ENCODE data around the gene NME7. TPM values are rescaled to one million over a fixed set of nuclear protein-coding genes. Genes with fewer than 3 reads are reported as not detected.
"Not testable (repeated sequence)": the region's sequence is repeated elsewhere in the genome, so short reads cannot be mapped to it uniquely, and the experiment has no call there.

The NME7 gene
- polyA plus RNA-seq, 1 of the 3 experiments (the other 2 are of a cell fraction): 13.7 TPM

DNA sequence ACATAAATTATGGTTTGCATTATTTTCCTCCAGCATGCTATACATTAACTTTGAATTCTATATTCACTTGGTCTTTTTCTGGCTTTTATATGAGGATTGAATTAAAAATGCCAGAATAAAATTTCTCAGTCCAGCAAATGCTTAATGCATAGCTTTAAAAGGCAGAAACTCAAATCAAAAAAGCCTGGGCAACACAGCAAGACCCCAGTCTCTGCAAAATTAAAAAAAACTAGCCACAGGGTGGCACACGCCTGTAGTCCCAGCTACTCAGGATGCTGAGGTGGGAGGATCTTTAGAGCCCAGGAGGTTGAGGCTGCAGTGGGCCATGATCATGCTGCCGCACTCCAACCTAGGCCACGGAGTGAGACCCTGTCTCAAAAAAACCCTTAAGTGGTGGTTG is 241.3 kb downstream of the NME7 start:
- H3K9me2 ChIP-seq: no peaks in the 10 kb centered on the region
- H3K27me3 ChIP-seq (ENCODE audit: insufficient read depth): no peaks in the 10 kb centered on the region
- 94% methylated on average over 3 of the region's 3 CpGs for WGBS (ENCODE audit: low lambda C conversion rate)
- peaks cover 52 to 90% of the 10 kb centered on the region in 2 experiments for H3K36me3 ChIP-seq (replicated peaks in 1 of 2; ENCODE audit: control insufficient read depth in 1 of 2, insufficient read depth in 2 of 2, low read length in 1 of 2)
- ChIA-PET CTCF (interaction anchor here (1.4 kb wide), 1 partner anchor 68 kb away, joined by 3 read pairs; no protein-coding TSS in a partner anchor), POLR2A (no interaction called here)
- no peaks in the 10 kb centered on the region for H4K20me1 ChIP-seq (ENCODE audit: insufficient read depth)
- H3K27ac ChIP-seq (ENCODE audit: low read depth in 2 of 2, low read length in 1 of 2): no peak overlapping the region
- H3K4me3 ChIP-seq (ENCODE audit: low read depth in 2 of 2, low read length in 1 of 2): no peak overlapping the region
- no peak overlapping the region for H3K4me2 ChIP-seq
- no peak overlapping the region for H2AFZ ChIP-seq (ENCODE audit: low read depth)
- no peak for DNase-seq
- peaks cover 9% of the 10 kb centered on the region for H3F3A ChIP-seq (replicated peaks; ENCODE audit: insufficient read depth)
- H3K9ac ChIP-seq: no peak overlapping the region
- TF ChIP-seq MEF2A (IDR thresholded peaks at IDR 0.05; ENCODE audit: borderline replicate concordance, low read depth) (no peak), CHD2 (IDR thresholded peaks at IDR 0.05; ENCODE audit: low read length, partially characterized antibody) (no peak), RFX5 (IDR thresholded peaks at IDR 0.05; ENCODE audit: low read length) (no peak), RAD21 (IDR thresholded peaks at IDR 0.05; ENCODE audit: low read length) (no peak), JUND (IDR thresholded peaks at IDR 0.05) (no peak), TEAD4 (IDR thresholded peaks at IDR 0.05; ENCODE audit: borderline replicate concordance, insufficient read depth) (no peak), MXI1 (IDR thresholded peaks at IDR 0.05; ENCODE audit: low read depth, low read length) (no peak), YY1 (IDR thresholded peaks at IDR 0.05; ENCODE audit: low read depth) (no peak), FOSL2 (IDR thresholded peaks at IDR 0.05; ENCODE audit: borderline replicate concordance, low read depth) (no peak), FOXJ3 (CRISPR knock-in tag; IDR thresholded peaks at IDR 0.05) (no peak), EZH2phosphoT487 (IDR thresholded peaks at IDR 0.05; ENCODE audit: borderline replicate concordance, low read depth) (no peak), FOXM1 (IDR thresholded peaks at IDR 0.05; ENCODE audit: low read depth) (no peak), SIN3A (IDR thresholded peaks at IDR 0.05; ENCODE audit: borderline replicate concordance, low read depth, low read length) (no peak), EP300 (IDR thresholded peaks at IDR 0.05; ENCODE audit: borderline replicate concordance in 1 of 2, low read depth in 1 of 2, low read length in 1 of 2) (no peak), SMC3 (IDR thresholded peaks at IDR 0.05; ENCODE audit: low read depth, low read length) (no peak)
- TF ChIP-seq, protein P1, sequence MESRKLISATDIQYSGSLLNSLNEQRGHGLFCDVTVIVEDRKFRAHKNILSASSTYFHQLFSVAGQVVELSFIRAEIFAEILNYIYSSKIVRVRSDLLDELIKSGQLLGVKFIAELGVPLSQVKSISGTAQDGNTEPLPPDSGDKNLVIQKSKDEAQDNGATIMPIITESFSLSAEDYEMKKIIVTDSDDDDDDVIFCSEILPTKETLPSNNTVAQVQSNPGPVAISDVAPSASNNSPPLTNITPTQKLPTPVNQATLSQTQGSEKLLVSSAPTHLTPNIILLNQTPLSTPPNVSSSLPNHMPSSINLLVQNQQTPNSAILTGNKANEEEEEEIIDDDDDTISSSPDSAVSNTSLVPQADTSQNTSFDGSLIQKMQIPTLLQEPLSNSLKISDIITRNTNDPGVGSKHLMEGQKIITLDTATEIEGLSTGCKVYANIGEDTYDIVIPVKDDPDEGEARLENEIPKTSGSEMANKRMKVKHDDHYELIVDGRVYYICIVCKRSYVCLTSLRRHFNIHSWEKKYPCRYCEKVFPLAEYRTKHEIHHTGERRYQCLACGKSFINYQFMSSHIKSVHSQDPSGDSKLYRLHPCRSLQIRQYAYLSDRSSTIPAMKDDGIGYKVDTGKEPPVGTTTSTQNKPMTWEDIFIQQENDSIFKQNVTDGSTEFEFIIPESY (IDR thresholded peaks at IDR 0.05; ENCODE audit: borderline replicate concordance, low read depth): no peak
- TF ChIP-seq, protein P2, sequence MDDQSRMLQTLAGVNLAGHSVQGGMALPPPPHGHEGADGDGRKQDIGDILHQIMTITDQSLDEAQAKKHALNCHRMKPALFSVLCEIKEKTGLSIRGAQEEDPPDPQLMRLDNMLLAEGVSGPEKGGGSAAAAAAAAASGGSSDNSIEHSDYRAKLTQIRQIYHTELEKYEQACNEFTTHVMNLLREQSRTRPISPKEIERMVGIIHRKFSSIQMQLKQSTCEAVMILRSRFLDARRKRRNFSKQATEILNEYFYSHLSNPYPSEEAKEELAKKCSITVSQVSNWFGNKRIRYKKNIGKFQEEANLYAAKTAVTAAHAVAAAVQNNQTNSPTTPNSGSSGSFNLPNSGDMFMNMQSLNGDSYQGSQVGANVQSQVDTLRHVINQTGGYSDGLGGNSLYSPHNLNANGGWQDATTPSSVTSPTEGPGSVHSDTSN (IDR thresholded peaks at IDR 0.05): no peak
- TF ChIP-seq, protein P3, sequence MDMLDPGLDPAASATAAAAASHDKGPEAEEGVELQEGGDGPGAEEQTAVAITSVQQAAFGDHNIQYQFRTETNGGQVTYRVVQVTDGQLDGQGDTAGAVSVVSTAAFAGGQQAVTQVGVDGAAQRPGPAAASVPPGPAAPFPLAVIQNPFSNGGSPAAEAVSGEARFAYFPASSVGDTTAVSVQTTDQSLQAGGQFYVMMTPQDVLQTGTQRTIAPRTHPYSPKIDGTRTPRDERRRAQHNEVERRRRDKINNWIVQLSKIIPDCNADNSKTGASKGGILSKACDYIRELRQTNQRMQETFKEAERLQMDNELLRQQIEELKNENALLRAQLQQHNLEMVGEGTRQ (IDR thresholded peaks at IDR 0.05; ENCODE audit: borderline replicate concordance, low read depth, low read length): no peak
- TF ChIP-seq, protein P4, sequence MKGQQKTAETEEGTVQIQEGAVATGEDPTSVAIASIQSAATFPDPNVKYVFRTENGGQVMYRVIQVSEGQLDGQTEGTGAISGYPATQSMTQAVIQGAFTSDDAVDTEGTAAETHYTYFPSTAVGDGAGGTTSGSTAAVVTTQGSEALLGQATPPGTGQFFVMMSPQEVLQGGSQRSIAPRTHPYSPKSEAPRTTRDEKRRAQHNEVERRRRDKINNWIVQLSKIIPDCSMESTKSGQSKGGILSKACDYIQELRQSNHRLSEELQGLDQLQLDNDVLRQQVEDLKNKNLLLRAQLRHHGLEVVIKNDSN (IDR thresholded peaks at IDR 0.05; ENCODE audit: borderline replicate concordance, low read depth): no peak
- TF ChIP-seq, protein P5, sequence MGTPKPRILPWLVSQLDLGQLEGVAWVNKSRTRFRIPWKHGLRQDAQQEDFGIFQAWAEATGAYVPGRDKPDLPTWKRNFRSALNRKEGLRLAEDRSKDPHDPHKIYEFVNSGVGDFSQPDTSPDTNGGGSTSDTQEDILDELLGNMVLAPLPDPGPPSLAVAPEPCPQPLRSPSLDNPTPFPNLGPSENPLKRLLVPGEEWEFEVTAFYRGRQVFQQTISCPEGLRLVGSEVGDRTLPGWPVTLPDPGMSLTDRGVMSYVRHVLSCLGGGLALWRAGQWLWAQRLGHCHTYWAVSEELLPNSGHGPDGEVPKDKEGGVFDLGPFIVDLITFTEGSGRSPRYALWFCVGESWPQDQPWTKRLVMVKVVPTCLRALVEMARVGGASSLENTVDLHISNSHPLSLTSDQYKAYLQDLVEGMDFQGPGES (IDR thresholded peaks at IDR 0.05; ENCODE audit: low read depth, low read length): no peak
- H3K9me3 ChIP-seq: no peaks in the 10 kb centered on the region
- H3K79me2 ChIP-seq (ENCODE audit: insufficient read depth): peaks cover 31% of the 10 kb centered on the region
- H3K4me1 ChIP-seq (ENCODE audit: control insufficient read depth in 1 of 2, insufficient read depth in 2 of 2, low read depth in 1 of 2, low read length in 1 of 2): peaks cover 0 to 9% of the 10 kb centered on the region in 2 experiments; a peak in 2 of 4 replicates

DNA sequence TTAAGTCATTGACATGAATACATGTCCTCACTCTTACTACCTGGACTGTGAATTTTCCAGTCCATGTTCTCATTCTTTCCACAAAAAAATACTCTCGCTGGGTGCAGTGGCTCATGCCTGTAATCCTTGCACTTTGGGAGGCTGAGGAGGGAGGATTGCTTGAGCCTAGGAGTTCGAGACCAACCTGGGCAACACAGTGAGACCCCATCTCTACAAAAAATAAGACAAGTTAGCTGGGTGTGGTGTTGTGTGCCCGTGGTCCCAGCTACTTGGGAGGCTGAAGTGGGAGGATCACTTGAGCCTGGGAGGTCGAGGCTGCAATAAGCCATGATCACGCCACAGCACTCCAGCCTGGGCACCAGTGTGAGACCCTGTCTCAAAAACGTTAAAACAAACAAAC is 242.0 kb downstream of the NME7 start:
- 87% methylated on average over 6 of the region's 6 CpGs for WGBS (ENCODE audit: low lambda C conversion rate)
- H2AFZ ChIP-seq (ENCODE audit: low read depth); H3K4me2 ChIP-seq; H4K20me1 ChIP-seq (ENCODE audit: insufficient read depth); DNase-seq; H3K9me3 ChIP-seq; POLR2A ChIA-PET; H3F3A ChIP-seq (replicated peaks; ENCODE audit: insufficient read depth); H3K9ac ChIP-seq; H3K9me2 ChIP-seq; H3K27me3 ChIP-seq (ENCODE audit: insufficient read depth); H3K4me1 ChIP-seq (ENCODE audit: control insufficient read depth in 1 of 2, insufficient read depth in 2 of 2, low read depth in 1 of 2, low read length in 1 of 2); H3K27ac ChIP-seq (ENCODE audit: low read depth in 2 of 2, low read length in 1 of 2); H3K4me3 ChIP-seq (ENCODE audit: low read depth in 2 of 2, low read length in 1 of 2): not testable (repeated sequence)
- CTCF ChIA-PET: interaction anchor here (1.0 kb wide), 1 partner anchor 15 kb away, joined by 5 read pairs; no protein-coding TSS in a partner anchor
- H3K79me2 ChIP-seq (ENCODE audit: insufficient read depth): peaks cover 31% of the 10 kb centered on the region
- H3K36me3 ChIP-seq (replicated peaks in 1 of 2; ENCODE audit: control insufficient read depth in 1 of 2, insufficient read depth in 2 of 2, low read length in 1 of 2): peaks cover 46 to 85% of the 10 kb centered on the region in 2 experiments

Measured in SK-N-SH (cell line).